ENCODE results near the gene OR8I2.
"Not testable (repeated sequence)": the region's sequence is repeated elsewhere in the genome, so short reads cannot be mapped to it uniquely, and the experiment has no call there.

OR8I2 gene

GRCh38 chr11:56103210-56103737 is 10.2 kb downstream of the OR8I2 start, which contains the start of gene OR8H2:
TSS of gene OR8H2 (plus strand) at chr11:56103687. CDS start at chr11:56105043, 1,356 bp downstream.
- TF ChIP-seq ZFP3 (CRISPR knock-in tag; IDR thresholded peaks at IDR 0.05) (no peak), OSR1 (CRISPR knock-in tag; IDR thresholded peaks at IDR 0.05) (no peak), PPARA (CRISPR knock-in tag; IDR thresholded peaks at IDR 0.05; ENCODE audit: borderline replicate concordance) (no peak)
- ATAC-seq, result no peak

GRCh38 chr11:56122073-56122472 is 29.0 kb downstream of the OR8I2 start, which contains the start of gene OR8H3:
TSS of gene OR8H3 (plus strand) at chr11:56122373. CDS start at chr11:56122373, 0 bp downstream.
- TF ChIP-seq ARNTL (CRISPR knock-in tag; IDR thresholded peaks at IDR 0.05; ENCODE audit: borderline replicate concordance, low read depth) (no peak), TCF4 (CRISPR knock-in tag; IDR thresholded peaks at IDR 0.05; ENCODE audit: borderline replicate concordance) (no peak), BACH2 (CRISPR knock-in tag; IDR thresholded peaks at IDR 0.05; ENCODE audit: borderline replicate concordance) (no peak), OSR1 (CRISPR knock-in tag; IDR thresholded peaks at IDR 0.05) (no peak), ISL1 (CRISPR knock-in tag; IDR thresholded peaks at IDR 0.05) (no peak), SNAI2 (CRISPR knock-in tag; IDR thresholded peaks at IDR 0.05) (no peak), PATZ1 (CRISPR knock-in tag; IDR thresholded peaks at IDR 0.05; ENCODE audit: borderline replicate concordance) (no peak), CSDC2 (CRISPR knock-in tag; IDR thresholded peaks at IDR 0.05) (no peak), ESRRG (CRISPR knock-in tag; IDR thresholded peaks at IDR 0.05) (no peak), ZNF70 (CRISPR knock-in tag; IDR thresholded peaks at IDR 0.05) (no peak), ZNF8 (CRISPR knock-in tag; IDR thresholded peaks at IDR 0.05) (no peak), TOX (CRISPR knock-in tag; IDR thresholded peaks at IDR 0.05; ENCODE audit: borderline replicate concordance) (no peak), RARB (CRISPR knock-in tag; IDR thresholded peaks at IDR 0.05) (no peak)
- no peak for ATAC-seq

DNA sequence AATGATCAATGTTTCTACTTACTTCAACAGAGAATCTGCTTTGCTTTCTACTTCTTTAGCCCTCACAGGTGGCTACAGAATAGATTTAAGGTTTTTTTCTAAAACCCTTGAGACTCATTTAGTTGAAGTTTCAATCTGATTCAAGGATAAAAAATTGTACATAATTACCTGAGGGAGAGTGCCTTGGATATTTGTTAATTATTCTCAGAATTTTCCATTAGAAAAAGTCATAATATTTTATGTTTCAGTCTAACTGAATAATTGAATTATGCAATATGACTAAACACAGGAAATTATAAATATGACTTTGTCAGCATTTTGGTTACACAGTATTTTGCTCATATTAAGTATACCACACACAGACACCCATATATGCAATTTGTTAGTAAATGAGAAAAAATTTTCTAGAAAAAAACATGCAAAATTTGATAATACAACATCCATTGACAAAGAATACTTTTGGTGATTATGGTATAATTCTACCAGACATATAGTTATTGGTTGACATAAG is 47.1 kb downstream of the OR8I2 start, which contains the start of gene OR8J3:
TSS of gene OR8J3 (minus strand) at position 51 of the 511 bp plus-strand sequence. CDS start 2,483 bp downstream, outside the sequence.
- ATAC-seq, result no peak
- TF ChIP-seq RARB (CRISPR knock-in tag; IDR thresholded peaks at IDR 0.05) (no peak), ZNF565 (CRISPR knock-in tag; conservative IDR thresholded peaks at IDR 0.05; ENCODE audit: low read depth) (no peak), CREB5 (CRISPR knock-in tag; IDR thresholded peaks at IDR 0.05; ENCODE audit: low read depth) (no peak), SNAI2 (CRISPR knock-in tag; IDR thresholded peaks at IDR 0.05) (no peak), BACH2 (CRISPR knock-in tag; IDR thresholded peaks at IDR 0.05; ENCODE audit: borderline replicate concordance) (no peak), ESRRG (CRISPR knock-in tag; IDR thresholded peaks at IDR 0.05) (no peak), ZFP3 (CRISPR knock-in tag; IDR thresholded peaks at IDR 0.05) (no peak), TSHZ2 (CRISPR knock-in tag; IDR thresholded peaks at IDR 0.05) (no peak), ARNTL (CRISPR knock-in tag; IDR thresholded peaks at IDR 0.05; ENCODE audit: borderline replicate concordance, low read depth) (no peak), PPARA (CRISPR knock-in tag; IDR thresholded peaks at IDR 0.05; ENCODE audit: borderline replicate concordance) (no peak), ISL1 (CRISPR knock-in tag; IDR thresholded peaks at IDR 0.05) (no peak)
- TF ChIP-seq, protein P1, sequence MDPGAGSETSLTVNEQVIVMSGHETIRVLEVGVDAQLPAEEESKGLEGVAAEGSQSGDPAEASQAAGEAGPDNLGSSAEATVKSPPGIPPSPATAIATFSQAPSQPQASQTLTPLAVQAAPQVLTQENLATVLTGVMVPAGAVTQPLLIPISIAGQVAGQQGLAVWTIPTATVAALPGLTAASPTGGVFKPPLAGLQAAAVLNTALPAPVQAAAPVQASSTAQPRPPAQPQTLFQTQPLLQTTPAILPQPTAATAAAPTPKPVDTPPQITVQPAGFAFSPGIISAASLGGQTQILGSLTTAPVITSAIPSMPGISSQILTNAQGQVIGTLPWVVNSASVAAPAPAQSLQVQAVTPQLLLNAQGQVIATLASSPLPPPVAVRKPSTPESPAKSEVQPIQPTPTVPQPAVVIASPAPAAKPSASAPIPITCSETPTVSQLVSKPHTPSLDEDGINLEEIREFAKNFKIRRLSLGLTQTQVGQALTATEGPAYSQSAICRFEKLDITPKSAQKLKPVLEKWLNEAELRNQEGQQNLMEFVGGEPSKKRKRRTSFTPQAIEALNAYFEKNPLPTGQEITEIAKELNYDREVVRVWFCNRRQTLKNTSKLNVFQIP (CRISPR knock-in tag; IDR thresholded peaks at IDR 0.05; ENCODE audit: borderline replicate concordance, low read depth), result no peak
- TF ChIP-seq, protein P2, sequence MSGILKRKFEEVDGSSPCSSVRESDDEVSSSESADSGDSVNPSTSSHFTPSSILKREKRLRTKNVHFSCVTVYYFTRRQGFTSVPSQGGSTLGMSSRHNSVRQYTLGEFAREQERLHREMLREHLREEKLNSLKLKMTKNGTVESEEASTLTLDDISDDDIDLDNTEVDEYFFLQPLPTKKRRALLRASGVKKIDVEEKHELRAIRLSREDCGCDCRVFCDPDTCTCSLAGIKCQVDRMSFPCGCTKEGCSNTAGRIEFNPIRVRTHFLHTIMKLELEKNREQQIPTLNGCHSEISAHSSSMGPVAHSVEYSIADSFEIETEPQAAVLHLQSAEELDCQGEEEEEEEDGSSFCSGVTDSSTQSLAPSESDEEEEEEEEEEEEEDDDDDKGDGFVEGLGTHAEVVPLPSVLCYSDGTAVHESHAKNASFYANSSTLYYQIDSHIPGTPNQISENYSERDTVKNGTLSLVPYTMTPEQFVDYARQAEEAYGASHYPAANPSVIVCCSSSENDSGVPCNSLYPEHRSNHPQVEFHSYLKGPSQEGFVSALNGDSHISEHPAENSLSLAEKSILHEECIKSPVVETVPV (CRISPR knock-in tag; IDR thresholded peaks at IDR 0.05), result no peak

GRCh38 chr11:56143681-56144080 is 50.6 kb downstream of the OR8I2 start:
- ATAC-seq, result not testable (repeated sequence)

Measured in SK-N-SH treated with all-trans-retinoic acid at 6 μM for 48 hours (cell line).